GM18511 (cell line): ENCODE results near the gene PLCD1.
A peak's percentile ranks its signal among the peaks of the same experiment; 100 is the strongest.
"Not testable (repeated sequence)": the region's sequence is repeated elsewhere in the genome, so short reads cannot be mapped to it uniquely, and the experiment has no call there.

Source experiments
- ATAC-seq: cut with Tn5 transposase; IDR thresholded peaks from one replicate; pipeline ENCODE4 v1.9.1; 2021; ENCODE audit warnings: mild to moderate bottlenecking, moderate library complexity; ENCODE audit not compliant: unreplicated experiment

The PLCD1 gene

GRCh38 chr3:37988376-37988775, 41.1 kb downstream of the PLCD1 start:
- not testable (repeated sequence) for ATAC-seq

GRCh38 chr3:37987751-37988179, 41.7 kb downstream of the PLCD1 start:
- ATAC-seq = no peak

- ATAC-seq = no peak
Observed at GRCh38 chr3:37987315-37987697, 42.1 kb downstream of the PLCD1 start.

- ATAC-seq = no peak
Observed at GRCh38 chr3:37986479-37987314, 42.7 kb downstream of the PLCD1 start.

GRCh38 chr3:37985637-37986320, 43.7 kb downstream of the PLCD1 start:
- no peak for ATAC-seq

- ATAC-seq = no peak
Observed at GRCh38 chr3:37984596-37984995, 44.8 kb downstream of the PLCD1 start.

- no peak for ATAC-seq
Observed at GRCh38 chr3:37984051-37984450, 45.4 kb downstream of the PLCD1 start.

GRCh38 chr3:37982331-37982730, 47.1 kb downstream of the PLCD1 start:
- ATAC-seq = no peak

GRCh38 chr3:37981348-37981664, 48.1 kb downstream of the PLCD1 start:
- no peak for ATAC-seq

GRCh38 chr3:37980462-37981347, 48.7 kb downstream of the PLCD1 start:
- ATAC-seq = no peak

- ATAC-seq = no peak
Observed at GRCh38 chr3:37979541-37980461, 49.6 kb downstream of the PLCD1 start.

GRCh38 chr3:37974121-37975083, 55.0 kb downstream of the PLCD1 start:
- peak; percentile 99 for ATAC-seq

GRCh38 chr3:37973246-37974054, 56.0 kb downstream of the PLCD1 start:
- ATAC-seq = no peak

- not testable (repeated sequence) for ATAC-seq
Observed at GRCh38 chr3:37972056-37972455, 57.4 kb downstream of the PLCD1 start.

- ATAC-seq = no peak
Observed at GRCh38 chr3:37971467-37971866, 58.0 kb downstream of the PLCD1 start.

- ATAC-seq = no peak
Observed at GRCh38 chr3:37970802-37971201, 58.6 kb downstream of the PLCD1 start.

GRCh38 chr3:37969596-37970100, 59.8 kb downstream of the PLCD1 start:
- no peak for ATAC-seq
